H9 (cell line): ENCODE data around the gene SLC8B1. TPM values are rescaled to one million over a fixed set of nuclear protein-coding genes. Genes with fewer than 3 reads are reported as not detected.
A peak's percentile ranks its signal among the peaks of the same experiment; 100 is the strongest.

Experiments used
- DNase-seq: peaks from one replicate; pipeline ENCODE4 v3.0.0-alpha.2; 2017
- H2AFZ ChIP-seq: one replicate; pipeline ENCODE4 v1.6.1; 2013; ENCODE audit warnings: mild to moderate bottlenecking, low read length, control low read depth, moderate library complexity
- H2AK5ac ChIP-seq: 2 replicates; pipeline ENCODE4 v1.6.1; 2013; ENCODE audit warnings: low read length, control low read depth, mixed read lengths; ENCODE audit not compliant: insufficient read length
- H2BK120ac ChIP-seq: one replicate; pipeline ENCODE4 v1.6.1; 2013; ENCODE audit warnings: low read depth, mild to moderate bottlenecking, low read length, control low read depth, inconsistent platforms; ENCODE audit not compliant: poor library complexity, severe bottlenecking
- H2BK12ac ChIP-seq: 2 replicates; pipeline ENCODE4 v1.6.1; 2013; ENCODE audit warnings: low read length, control low read depth, mixed read lengths, low read depth; ENCODE audit not compliant: insufficient read length
- H2BK15ac ChIP-seq: 2 replicates; pipeline ENCODE4 v1.6.1; 2013; ENCODE audit warnings: low read depth, low read length, control low read depth
- H2BK20ac ChIP-seq: one replicate; pipeline ENCODE4 v1.6.1; 2013; ENCODE audit warnings: low read depth, mild to moderate bottlenecking, low read length, control low read depth, inconsistent platforms; ENCODE audit not compliant: poor library complexity, severe bottlenecking
- H2BK5ac ChIP-seq: 2 replicates; pipeline ENCODE4 v1.6.1; 2013; ENCODE audit warnings: low read length, control low read depth, mixed read lengths; ENCODE audit not compliant: insufficient read length
- H3K14ac ChIP-seq: 2 replicates; pipeline ENCODE4 v1.6.1; 2013; ENCODE audit warnings: low read length, control low read depth; ENCODE audit not compliant: insufficient read depth
- H3K18ac ChIP-seq: 2 replicates; pipeline ENCODE4 v1.6.1; 2013; ENCODE audit warnings: low read depth, mild to moderate bottlenecking, mixed read lengths, low read length, control low read depth; ENCODE audit not compliant: insufficient read length
- H3K23ac ChIP-seq: 2 replicates; pipeline ENCODE4 v1.6.1; 2013; ENCODE audit warnings: low read length, control low read depth, mixed read lengths, low read depth; ENCODE audit not compliant: insufficient read length
- H3K23me2 ChIP-seq: 2 replicates; pipeline ENCODE4 v1.6.1; 2013; ENCODE audit warnings: low read depth, mild to moderate bottlenecking, mixed read lengths, low read length, control low read depth; ENCODE audit not compliant: insufficient read length, poor library complexity, severe bottlenecking
- H3K27ac ChIP-seq: 2 replicates; pipeline ENCODE4 v1.5.1; 2013; ENCODE audit warnings: low read length, control low read depth, mixed read lengths, low read depth; ENCODE audit not compliant: insufficient read length
- H3K27me3 ChIP-seq: 2 replicates; pipeline ENCODE4 v1.6.1; 2013; ENCODE audit warnings: low read length, control low read depth, inconsistent platforms; ENCODE audit not compliant: insufficient read depth
- H3K4ac ChIP-seq: 2 replicates; pipeline ENCODE4 v1.6.1; 2013; ENCODE audit warnings: low read depth, mild to moderate bottlenecking, control low read depth, inconsistent platforms, low read length, moderate library complexity
- H3K4me1 ChIP-seq: 2 replicates; pipeline ENCODE4 v1.6.1; 2013; ENCODE audit warnings: low read length, control low read depth, inconsistent platforms; ENCODE audit not compliant: insufficient read depth
- H3K4me2 ChIP-seq: 2 replicates; pipeline ENCODE4 v1.6.1; 2013; ENCODE audit warnings: low read length, control low read depth, mixed read lengths; ENCODE audit not compliant: insufficient read length, insufficient read depth
- H3K56ac ChIP-seq: 2 replicates; pipeline ENCODE4 v1.6.1; 2013; ENCODE audit warnings: low read depth, mild to moderate bottlenecking, mixed read lengths, low read length, control low read depth; ENCODE audit not compliant: insufficient read length
- H3K79me1 ChIP-seq: 2 replicates; pipeline ENCODE4 v1.6.1; 2013; ENCODE audit warnings: low read depth, mild to moderate bottlenecking, moderate library complexity, low read length, control low read depth, inconsistent platforms; ENCODE audit not compliant: insufficient read depth, poor library complexity, severe bottlenecking
- H3K79me2 ChIP-seq: 2 replicates; pipeline ENCODE4 v1.6.1; 2013; ENCODE audit warnings: low read length, control low read depth, inconsistent platforms; ENCODE audit not compliant: insufficient read depth
- H3K9ac ChIP-seq: 2 replicates; pipeline ENCODE4 v1.6.1; 2013; ENCODE audit warnings: low read length, control low read depth, mixed read lengths; ENCODE audit not compliant: insufficient read length; ENCODE audit errors: extremely low read depth
- H3K9me3 ChIP-seq: one replicate; pipeline ENCODE4 v1.6.1; 2013; ENCODE audit warnings: low read depth, low read length, inconsistent platforms; ENCODE audit not compliant: control insufficient read depth
- H3T11ph ChIP-seq: one replicate; pipeline ENCODE4 v1.6.1; 2013; ENCODE audit warnings: mild to moderate bottlenecking, low read length, control low read depth, inconsistent platforms
- H4K20me1 ChIP-seq: one replicate; pipeline ENCODE4 v1.6.1; 2013; ENCODE audit not compliant: control insufficient read depth, insufficient read length, insufficient read depth
- H4K5ac ChIP-seq: 2 replicates; pipeline ENCODE4 v1.6.1; 2013; ENCODE audit warnings: low read depth, mild to moderate bottlenecking, mixed read lengths, low read length, control low read depth; ENCODE audit not compliant: insufficient read length
- H4K8ac ChIP-seq: replicated peaks from 2 replicates; pipeline ENCODE4 v1.6.1; 2013; ENCODE audit warnings: low read length, control low read depth, mixed read lengths, low read depth; ENCODE audit not compliant: insufficient read length
- H4K91ac ChIP-seq: 2 replicates; pipeline ENCODE4 v1.6.1; 2013; ENCODE audit warnings: low read depth, mild to moderate bottlenecking, moderate library complexity, mixed read lengths, low read length, control low read depth; ENCODE audit not compliant: insufficient read length
- H3K27ac Mint-ChIP-seq, 3 experiments: 2 replicates in 2 of 3; 3 replicates in 1 of 3; pipeline ENCODE4 v1.8.0; 2020 to 2021; ENCODE audit warnings: mixed read lengths in 3 of 3, mild to moderate bottlenecking in 1 of 3, moderate library complexity in 1 of 3
- H3K27me3 Mint-ChIP-seq: 2 replicates; pipeline ENCODE4 v1.8.0; 2021; ENCODE audit warnings: low read depth, mild to moderate bottlenecking, moderate library complexity, mixed read lengths
- H3K36me3 Mint-ChIP-seq, 3 experiments: 2 replicates in 2 of 3; 3 replicates in 1 of 3; pipeline ENCODE4 v1.8.0; 2020 to 2021; ENCODE audit warnings: low read depth in 3 of 3, mixed read lengths in 3 of 3; ENCODE audit not compliant: insufficient read depth in 1 of 3
- H3K4me1 Mint-ChIP-seq, 2 experiments: 2 replicates each; pipeline ENCODE4 v1.8.0; 2020; ENCODE audit warnings: mixed read lengths in 2 of 2
- H3K4me3 Mint-ChIP-seq, 2 experiments: 2 replicates in 1 of 2; 3 replicates in 1 of 2; pipeline ENCODE4 v1.8.0; 2020 to 2021; ENCODE audit warnings: mild to moderate bottlenecking in 2 of 2, mixed read lengths in 2 of 2, moderate library complexity in 1 of 2
- H3K9me3 Mint-ChIP-seq, 2 experiments: 2 replicates in 1 of 2; 3 replicates in 1 of 2; pipeline ENCODE4 v1.8.0; 2020; ENCODE audit warnings: mild to moderate bottlenecking in 2 of 2, mixed read lengths in 2 of 2, moderate library complexity in 1 of 2
- WGBS: extraction: QIAGEN DNeasy Blood & Tissue Kit; methylation state at CpG from one replicate; pipeline ENCODE4 v1.1.7; 2013; ENCODE audit warnings: missing lambda C conversion rate, low lambda C conversion rate, mixed read lengths; ENCODE audit not compliant: insufficient read length; ENCODE audit errors: extremely low coverage; 5-methylcytosine and 5-hydroxymethylcytosine counted together
- total RNA-seq: library from RNA; stranded (reverse); gene quantifications from 2 replicates; pipeline ENCODE4 v1.2.1, GENCODE V29; 2021
- TF ChIP-seq, protein P1 (sequence below): fragments of 200-600 bp; sonication (generic); conservative IDR thresholded peaks from 3 replicates; pipeline ENCODE4 v1.8.0; 2021; ENCODE audit warnings: antibody characterized with exemption, mild to moderate bottlenecking

Gene SLC8B1
- total RNA-seq, 1 experiment from 2014 or later: 10.4 TPM

DNA sequence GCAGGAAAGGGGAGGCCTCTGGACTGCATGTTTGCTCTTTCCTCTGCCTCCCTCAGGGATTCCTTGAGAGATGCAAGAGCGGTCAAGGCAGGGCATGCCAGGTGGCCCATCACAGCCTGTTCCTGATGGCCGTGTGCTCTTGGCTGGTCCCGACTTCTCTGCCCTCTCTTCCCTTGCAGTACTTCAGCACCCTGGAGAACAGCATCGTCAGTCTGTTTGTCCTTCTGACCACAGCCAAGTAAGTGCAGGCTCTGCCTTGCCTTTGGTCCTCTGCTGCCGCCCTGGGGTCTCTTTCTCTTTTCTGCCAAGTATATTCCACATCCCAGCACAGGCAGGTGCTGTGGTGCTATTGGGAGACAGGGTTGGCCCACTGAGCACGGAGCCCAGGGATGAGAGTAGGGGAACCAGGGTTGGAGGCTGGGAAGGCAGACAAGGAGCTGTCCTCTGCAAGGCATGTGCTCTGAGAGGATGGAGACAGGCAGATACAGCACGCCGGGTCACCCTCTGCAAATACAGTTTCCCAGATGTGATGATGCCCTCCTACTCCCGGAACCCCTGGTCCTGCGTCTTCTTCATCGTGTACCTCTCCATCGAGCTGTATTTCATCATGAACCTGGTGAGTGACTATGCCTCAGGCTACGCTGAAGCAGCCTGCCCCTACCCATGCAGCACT, 61.7 kb downstream of the SLC8B1 start:
- Histone ChIP-seq H3K4me1 (no peaks in the 10 kb centered on the region), H3K79me1 (no peaks in the 10 kb centered on the region), H3K9me3 (no peaks in the 10 kb centered on the region), H2BK20ac (no peak overlapping the region), H3K4ac (no peak overlapping the region), H3K23ac (no peak overlapping the region), H3K27ac (no peak overlapping the region), H3K23me2 (no peaks in the 10 kb centered on the region), H4K5ac (no peak overlapping the region), H2BK5ac (no peak overlapping the region), H4K20me1 (no peaks in the 10 kb centered on the region), H4K8ac (no peak overlapping the region), H2BK15ac (no peak overlapping the region), H2AFZ (no peak overlapping the region), H3K18ac (no peak overlapping the region), H3K79me2 (no peaks in the 10 kb centered on the region), H3K9ac (no peak overlapping the region), H3K56ac (no peak overlapping the region), H2AK5ac (no peak overlapping the region), H4K91ac (no peak overlapping the region), H2BK12ac (no peak overlapping the region), H3K14ac (no peak overlapping the region), H3K4me2 (no peak overlapping the region), H3T11ph (no peak overlapping the region), H3K27me3 (no peaks in the 10 kb centered on the region), H2BK120ac (no peak overlapping the region)
- Mint-ChIP-seq H3K4me1 (peaks cover 6 to 13% of the 10 kb centered on the region in 2 experiments), H3K36me3 (peaks cover 4 to 13% (median 9%) of the 10 kb centered on the region in 3 experiments; a peak in 5 of 7 replicates), H3K27ac (no peak overlapping the region; a peak in 2 of 7 replicates), H3K27me3 (no peaks in the 10 kb centered on the region), H3K4me3 (no peak overlapping the region), H3K9me3 (no peaks in the 10 kb centered on the region)
- no peak for DNase-seq
- WGBS: no CpG with 5 or more reads among the region's 13 CpGs
- TF ChIP-seq, protein P1, sequence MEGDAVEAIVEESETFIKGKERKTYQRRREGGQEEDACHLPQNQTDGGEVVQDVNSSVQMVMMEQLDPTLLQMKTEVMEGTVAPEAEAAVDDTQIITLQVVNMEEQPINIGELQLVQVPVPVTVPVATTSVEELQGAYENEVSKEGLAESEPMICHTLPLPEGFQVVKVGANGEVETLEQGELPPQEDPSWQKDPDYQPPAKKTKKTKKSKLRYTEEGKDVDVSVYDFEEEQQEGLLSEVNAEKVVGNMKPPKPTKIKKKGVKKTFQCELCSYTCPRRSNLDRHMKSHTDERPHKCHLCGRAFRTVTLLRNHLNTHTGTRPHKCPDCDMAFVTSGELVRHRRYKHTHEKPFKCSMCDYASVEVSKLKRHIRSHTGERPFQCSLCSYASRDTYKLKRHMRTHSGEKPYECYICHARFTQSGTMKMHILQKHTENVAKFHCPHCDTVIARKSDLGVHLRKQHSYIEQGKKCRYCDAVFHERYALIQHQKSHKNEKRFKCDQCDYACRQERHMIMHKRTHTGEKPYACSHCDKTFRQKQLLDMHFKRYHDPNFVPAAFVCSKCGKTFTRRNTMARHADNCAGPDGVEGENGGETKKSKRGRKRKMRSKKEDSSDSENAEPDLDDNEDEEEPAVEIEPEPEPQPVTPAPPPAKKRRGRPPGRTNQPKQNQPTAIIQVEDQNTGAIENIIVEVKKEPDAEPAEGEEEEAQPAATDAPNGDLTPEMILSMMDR: peak; percentile 21; the same call in 1 of the 3 replicates
